PFSK-1 (cell line): ENCODE data around the gene ASS1.

Source experiments
- FOXP2 ChIP-seq: optimal IDR thresholded peaks from 2 replicates; pipeline ENCODE3; 2011; ENCODE audit warnings: borderline replicate concordance, control low read depth, inconsistent platforms; ENCODE audit not compliant: insufficient read depth; ENCODE audit errors: extremely low read length, extremely low read depth
- POLR2AphosphoS5 ChIP-seq: IDR thresholded peaks from 2 replicates; pipeline ENCODE4 v1.6.1; 2012; ENCODE audit warnings: low read depth, mild to moderate bottlenecking, control low read depth, low read length, moderate library complexity
- SIN3A ChIP-seq: IDR thresholded peaks from 2 replicates; pipeline ENCODE4 v1.6.1; 2012; ENCODE audit warnings: mild to moderate bottlenecking, low read length, moderate library complexity, borderline replicate concordance; ENCODE audit not compliant: insufficient read depth
- TAF1 ChIP-seq: IDR thresholded peaks from 2 replicates; pipeline ENCODE4 v1.6.1; 2012; ENCODE audit warnings: low read length, control low read depth, borderline replicate concordance; ENCODE audit not compliant: insufficient read depth
- TF ChIP-seq, protein P1 (sequence below), 2 experiments: IDR thresholded peaks; 2 replicates each; pipeline versions ENCODE4 v1.6.1 to v1.8.0; 2011 to 2012; ENCODE audit warnings: low read depth in 2 of 2, low read length in 2 of 2, control low read depth in 1 of 2, inconsistent platforms in 1 of 2, mild to moderate bottlenecking in 1 of 2, moderate library complexity in 1 of 2; ENCODE audit not compliant: insufficient read depth in 1 of 2

The ASS1 gene

GRCh38 chr9:130426883-130427282, 17.9 kb upstream of the ASS1 start:
- TF ChIP-seq SIN3A (no peak), TAF1 (no peak), FOXP2 (no peak), POLR2AphosphoS5 (no peak)
- TF ChIP-seq, protein P1, sequence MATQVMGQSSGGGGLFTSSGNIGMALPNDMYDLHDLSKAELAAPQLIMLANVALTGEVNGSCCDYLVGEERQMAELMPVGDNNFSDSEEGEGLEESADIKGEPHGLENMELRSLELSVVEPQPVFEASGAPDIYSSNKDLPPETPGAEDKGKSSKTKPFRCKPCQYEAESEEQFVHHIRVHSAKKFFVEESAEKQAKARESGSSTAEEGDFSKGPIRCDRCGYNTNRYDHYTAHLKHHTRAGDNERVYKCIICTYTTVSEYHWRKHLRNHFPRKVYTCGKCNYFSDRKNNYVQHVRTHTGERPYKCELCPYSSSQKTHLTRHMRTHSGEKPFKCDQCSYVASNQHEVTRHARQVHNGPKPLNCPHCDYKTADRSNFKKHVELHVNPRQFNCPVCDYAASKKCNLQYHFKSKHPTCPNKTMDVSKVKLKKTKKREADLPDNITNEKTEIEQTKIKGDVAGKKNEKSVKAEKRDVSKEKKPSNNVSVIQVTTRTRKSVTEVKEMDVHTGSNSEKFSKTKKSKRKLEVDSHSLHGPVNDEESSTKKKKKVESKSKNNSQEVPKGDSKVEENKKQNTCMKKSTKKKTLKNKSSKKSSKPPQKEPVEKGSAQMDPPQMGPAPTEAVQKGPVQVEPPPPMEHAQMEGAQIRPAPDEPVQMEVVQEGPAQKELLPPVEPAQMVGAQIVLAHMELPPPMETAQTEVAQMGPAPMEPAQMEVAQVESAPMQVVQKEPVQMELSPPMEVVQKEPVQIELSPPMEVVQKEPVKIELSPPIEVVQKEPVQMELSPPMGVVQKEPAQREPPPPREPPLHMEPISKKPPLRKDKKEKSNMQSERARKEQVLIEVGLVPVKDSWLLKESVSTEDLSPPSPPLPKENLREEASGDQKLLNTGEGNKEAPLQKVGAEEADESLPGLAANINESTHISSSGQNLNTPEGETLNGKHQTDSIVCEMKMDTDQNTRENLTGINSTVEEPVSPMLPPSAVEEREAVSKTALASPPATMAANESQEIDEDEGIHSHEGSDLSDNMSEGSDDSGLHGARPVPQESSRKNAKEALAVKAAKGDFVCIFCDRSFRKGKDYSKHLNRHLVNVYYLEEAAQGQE (IDR thresholded peaks at IDR 0.05; ENCODE audit: insufficient read depth in 1 of 2, low read depth in 2 of 2, low read length in 2 of 2): no peak

DNA sequence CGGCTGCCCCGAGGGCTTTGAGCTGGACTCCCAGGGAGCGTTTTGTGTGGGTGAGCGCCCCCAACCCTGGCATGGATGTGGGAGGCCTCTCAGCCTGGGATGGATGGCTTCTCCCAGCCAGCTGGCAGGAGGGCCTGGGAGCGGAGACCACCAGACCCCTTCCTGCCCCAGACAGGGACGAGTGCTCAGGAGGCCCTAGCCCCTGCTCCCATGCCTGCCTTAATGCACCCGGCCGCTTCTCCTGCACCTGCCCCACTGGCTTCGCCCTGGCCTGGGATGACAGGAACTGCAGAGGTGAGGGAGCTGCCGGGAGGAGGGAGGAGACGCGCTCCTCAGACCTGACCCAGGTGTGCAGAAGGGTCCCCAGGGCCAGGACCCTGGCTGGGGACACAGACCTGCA, 17.4 kb upstream of the ASS1 start:
- no peak for TF ChIP-seq POLR2AphosphoS5
- no peak for TF ChIP-seq FOXP2
- TF ChIP-seq TAF1: no peak
- TF ChIP-seq SIN3A: no peak
- TF ChIP-seq, protein P1 (IDR thresholded peaks at IDR 0.05; ENCODE audit: insufficient read depth in 1 of 2, low read depth in 2 of 2, low read length in 2 of 2): no peak

DNA sequence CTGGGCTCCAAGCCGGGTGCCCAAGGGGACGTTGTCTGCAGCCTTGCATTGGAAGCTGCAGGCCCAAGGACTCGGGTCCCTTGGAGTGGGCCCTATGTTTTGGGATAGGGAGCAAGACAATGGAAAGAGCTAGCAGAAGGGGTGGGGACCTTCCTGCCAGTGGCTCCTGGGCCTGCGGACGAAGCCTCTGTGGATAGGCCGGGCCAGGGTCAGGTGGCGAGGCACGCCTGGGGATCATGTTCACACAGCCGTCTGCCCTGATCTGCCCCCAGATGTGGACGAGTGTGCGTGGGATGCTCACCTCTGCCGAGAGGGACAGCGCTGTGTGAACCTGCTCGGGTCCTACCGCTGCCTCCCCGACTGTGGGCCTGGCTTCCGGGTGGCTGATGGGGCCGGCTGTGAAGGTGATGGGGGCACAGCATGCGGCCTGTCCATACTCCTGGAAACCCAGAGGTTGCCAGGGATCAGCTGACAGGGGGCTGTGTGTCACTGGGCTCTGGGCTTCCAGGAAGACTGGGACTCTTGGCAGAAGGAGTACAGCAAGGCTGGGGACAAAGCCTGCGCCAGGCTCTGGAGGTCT, 16.6 kb upstream of the ASS1 start:
- TF ChIP-seq POLR2AphosphoS5: no peak
- TF ChIP-seq TAF1: no peak
- no peak for TF ChIP-seq SIN3A
- no peak for TF ChIP-seq FOXP2
- TF ChIP-seq, protein P1 (IDR thresholded peaks at IDR 0.05; ENCODE audit: insufficient read depth in 1 of 2, low read depth in 2 of 2, low read length in 2 of 2): no peak

DNA sequence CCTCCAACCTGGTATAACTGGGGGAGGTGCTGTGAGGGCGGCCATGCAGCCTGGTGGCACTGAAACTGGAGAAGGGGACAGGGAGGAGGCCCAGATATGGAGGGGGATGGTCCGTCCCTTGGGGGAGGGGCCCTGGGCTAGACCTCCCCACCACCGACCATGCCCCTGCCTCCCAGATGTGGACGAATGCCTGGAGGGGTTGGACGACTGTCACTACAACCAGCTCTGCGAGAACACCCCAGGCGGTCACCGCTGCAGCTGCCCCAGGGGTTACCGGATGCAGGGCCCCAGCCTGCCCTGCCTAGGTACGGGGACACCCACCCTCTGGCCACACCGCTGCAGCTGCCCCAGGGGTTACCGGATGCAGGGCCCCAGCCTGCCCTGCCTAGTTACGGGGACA, 15.4 kb upstream of the ASS1 start:
- no peak for TF ChIP-seq POLR2AphosphoS5
- TF ChIP-seq TAF1: no peak
- TF ChIP-seq FOXP2: no peak
- TF ChIP-seq, protein P1 (IDR thresholded peaks at IDR 0.05; ENCODE audit: insufficient read depth in 1 of 2, low read depth in 2 of 2, low read length in 2 of 2): no peak
- TF ChIP-seq SIN3A: no peak

GRCh38 chr9:130429831-130430230, 14.9 kb upstream of the ASS1 start:
- TF ChIP-seq POLR2AphosphoS5 (no peak), TAF1 (no peak), SIN3A (no peak), FOXP2 (no peak)
- TF ChIP-seq, protein P1 (IDR thresholded peaks at IDR 0.05; ENCODE audit: insufficient read depth in 1 of 2, low read depth in 2 of 2, low read length in 2 of 2): no peak
